ENCODE measurements around the gene ARVCF.

The ARVCF gene

DNA sequence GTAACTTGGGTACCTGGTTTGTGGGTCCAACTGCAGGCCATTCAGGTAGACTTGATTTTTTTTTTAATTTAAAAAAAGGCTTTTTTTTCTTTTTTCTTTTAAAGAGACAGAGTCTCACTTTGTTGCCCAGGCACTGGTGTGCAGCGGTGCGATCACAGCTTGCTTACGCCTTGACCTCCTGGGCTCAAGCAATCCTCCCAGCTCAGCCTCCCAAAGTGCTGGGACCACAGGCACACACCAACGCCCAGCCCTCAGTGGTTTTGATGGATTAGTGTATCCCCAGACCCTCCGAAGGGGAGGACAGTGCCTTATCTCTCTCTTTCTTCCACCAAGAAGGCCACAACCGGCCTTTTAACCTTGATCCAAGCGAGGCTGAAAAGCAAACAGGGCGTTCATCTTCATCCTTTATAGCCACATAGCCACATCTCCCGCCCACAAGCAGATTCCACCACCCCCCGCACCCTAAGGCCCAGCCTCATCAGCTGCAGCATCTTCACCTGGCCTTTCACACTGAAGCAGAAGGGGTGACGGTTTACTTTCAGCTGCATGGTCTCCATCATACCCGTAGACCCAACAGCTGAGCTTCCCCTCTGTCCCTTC, 92.6 kb downstream of the ARVCF start:
- Histone ChIP-seq H3K27me3 (replicated peaks; ENCODE audit: control insufficient read depth, insufficient read depth, low read length, poor library complexity, severe bottlenecking) (no peaks in the 10 kb centered on the region), H3K27ac (ENCODE audit: insufficient read depth, low read length, poor library complexity, severe bottlenecking) (no peak overlapping the region), H3K9me3 (ENCODE audit: control insufficient read depth, low read length) (no peaks in the 10 kb centered on the region), H3K4me1 (ENCODE audit: control insufficient read depth, insufficient read depth, low read length, poor library complexity, severe bottlenecking) (no peaks in the 10 kb centered on the region), H3K36me3 (ENCODE audit: control insufficient read depth, insufficient read depth, low read length) (peaks cover 7% of the 10 kb centered on the region), H3K4me3 (ENCODE audit: insufficient read depth, low read depth, low read length, poor library complexity, severe bottlenecking) (no peak overlapping the region)
- no peak for DNase-seq

DNA sequence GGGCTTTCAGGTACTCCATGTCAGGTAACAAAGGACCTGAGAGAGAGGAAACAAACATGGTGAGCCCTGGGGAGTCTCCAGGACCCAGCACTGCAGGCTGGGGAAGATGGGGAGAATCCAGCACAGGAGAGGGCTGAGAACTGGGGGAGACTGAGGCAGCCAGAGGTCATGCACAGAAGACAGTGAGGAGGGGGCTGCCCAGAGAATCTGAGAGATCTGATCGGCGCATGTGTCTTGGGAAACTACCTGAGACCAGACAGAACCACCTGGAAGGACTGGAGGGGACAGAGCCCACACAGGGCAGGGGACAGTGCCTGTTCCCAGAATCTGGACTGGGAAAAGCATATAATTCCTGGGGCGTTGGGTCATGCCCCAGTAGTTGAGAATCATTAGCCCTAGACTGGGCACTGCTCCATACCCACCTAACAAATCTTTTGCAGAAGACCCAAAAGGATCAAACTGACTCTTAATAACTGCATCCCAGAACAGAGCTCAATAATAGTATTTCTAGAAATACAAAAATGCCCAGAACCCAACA, 95.0 kb downstream of the ARVCF start:
- Histone ChIP-seq H3K9me3 (ENCODE audit: control insufficient read depth, low read length) (no peaks in the 10 kb centered on the region), H3K27me3 (replicated peaks; ENCODE audit: control insufficient read depth, insufficient read depth, low read length, poor library complexity, severe bottlenecking) (no peaks in the 10 kb centered on the region), H3K4me1 (ENCODE audit: control insufficient read depth, insufficient read depth, low read length, poor library complexity, severe bottlenecking) (no peaks in the 10 kb centered on the region), H3K36me3 (ENCODE audit: control insufficient read depth, insufficient read depth, low read length) (peaks cover 28% of the 10 kb centered on the region), H3K4me3 (ENCODE audit: insufficient read depth, low read depth, low read length, poor library complexity, severe bottlenecking) (no peak overlapping the region), H3K27ac (ENCODE audit: insufficient read depth, low read length, poor library complexity, severe bottlenecking) (no peak overlapping the region)
- DNase-seq = no peak

Data from effector memory CD4-positive, alpha-beta T cell (primary cell).